ENCODE measurements around the gene ADD3.

- TF ChIP-seq CTCF (conservative IDR thresholded peaks at IDR 0.05; ENCODE audit: low read length) (no peak), EZH2phosphoT487 (IDR thresholded peaks at IDR 0.05; ENCODE audit: borderline replicate concordance) (no peak)
Observed at GRCh38 chr10:110075686-110076085, 67.9 kb downstream of the ADD3 start.
